Fibroblast of lung (primary cell): ENCODE results near the gene FLVCR1. TPM values are rescaled to one million over a fixed set of nuclear protein-coding genes. Genes with fewer than 3 reads are reported as not detected.
"Not testable (repeated sequence)": the region's sequence is repeated elsewhere in the genome, so short reads cannot be mapped to it uniquely, and the experiment has no call there.

ENCODE experiments used
- DNase-seq, 2 donors: peaks; one replicate each; pipeline versions ENCODE4 v3.0.0 to v3.0.0-alpha.2; 2010; ENCODE audit warnings: low read depth in 2 of 2
- H2AFZ ChIP-seq: 2 replicates; pipeline ENCODE4 v1.5.1; 2012; ENCODE audit warnings: low read length, control low read depth, inconsistent platforms
- H3K27ac ChIP-seq: 2 replicates; pipeline ENCODE4 v1.5.1; 2011; ENCODE audit warnings: low read length, control low read depth; ENCODE audit not compliant: insufficient read depth
- H3K27me3 ChIP-seq: 2 replicates; pipeline ENCODE4 v1.5.1; 2011; ENCODE audit warnings: mild to moderate bottlenecking, low read length; ENCODE audit not compliant: control insufficient read depth, insufficient read depth
- H3K36me3 ChIP-seq: 2 replicates; pipeline ENCODE4 v1.5.1; 2011; ENCODE audit warnings: low read length; ENCODE audit not compliant: control insufficient read depth, insufficient read depth
- H3K4me1 ChIP-seq: 2 replicates; pipeline ENCODE4 v1.5.1; 2011; ENCODE audit warnings: low read length; ENCODE audit not compliant: control insufficient read depth, insufficient read depth; ENCODE audit errors: extremely low read depth
- H3K4me2 ChIP-seq: 2 replicates; pipeline ENCODE4 v1.5.1; 2011; ENCODE audit warnings: low read length, control low read depth; ENCODE audit not compliant: insufficient read depth; ENCODE audit errors: extremely low read depth
- H3K4me3 ChIP-seq, 4 experiments: fragments of 200-600 bp in 1 of 4; sonication (generic) in 1 of 4; replicated peaks in 1 of 4; 2 replicates each; pipeline ENCODE4 v1.5.1; 2011 to 2016; ENCODE audit warnings: low read length in 4 of 4, low read depth in 3 of 4, mild to moderate bottlenecking in 3 of 4, control low read depth in 2 of 4, inconsistent platforms in 1 of 4, mixed read lengths in 1 of 4; ENCODE audit not compliant: insufficient read depth in 1 of 4; ENCODE audit errors: control extremely low read depth in 1 of 4
- H3K79me2 ChIP-seq: 2 replicates; pipeline ENCODE4 v1.5.1; 2012; ENCODE audit warnings: mild to moderate bottlenecking, low read length, inconsistent platforms; ENCODE audit not compliant: control insufficient read depth, insufficient read depth
- H3K9ac ChIP-seq: 2 replicates; pipeline ENCODE4 v1.5.1; 2011; ENCODE audit warnings: mild to moderate bottlenecking, low read length, control low read depth; ENCODE audit not compliant: insufficient read depth
- H3K9me3 ChIP-seq: 2 replicates; pipeline ENCODE4 v1.5.1; 2012; ENCODE audit warnings: low read depth, low read length; ENCODE audit not compliant: control insufficient read depth, insufficient read depth
- H4K20me1 ChIP-seq: 2 replicates; pipeline ENCODE4 v1.5.1; 2011; ENCODE audit warnings: low read length; ENCODE audit not compliant: control insufficient read depth, insufficient read depth; ENCODE audit errors: extremely low read depth
- CTCF ChIP-seq, 2 donors: IDR thresholded peaks in 1 of 2; conservative IDR thresholded peaks in 1 of 2; 1 replicate in 1 of 2; 2 replicates in 1 of 2; pipeline ENCODE4 v1.5.1; 2011 to 2012; ENCODE audit warnings: low read length in 2 of 2, control low read depth in 1 of 2, inconsistent platforms in 1 of 2, low read depth in 1 of 2, mild to moderate bottlenecking in 1 of 2
- EZH2 ChIP-seq: IDR thresholded peaks from 2 replicates; pipeline ENCODE4 v1.5.1; 2012; ENCODE audit warnings: low read length, control low read depth, mild to moderate bottlenecking; ENCODE audit errors: missing control alignments
- polyA plus RNA-seq, 2 donors: library from polyadenylated mRNA; depleted of rRNA in 1 of 2; stranded (reverse) in 1 of 2; unstranded in 1 of 2; fragments of >200 nt; gene quantifications; 2 replicates each; pipeline ENCODE4 v1.2.1, GENCODE V29; 2011 to 2012; ENCODE audit warnings: missing spikeins in 1 of 2
- total RNA-seq: library from RNA; depleted of rRNA; stranded (reverse); fragments of >200 nt; gene quantifications from 2 replicates; pipeline ENCODE4 v1.2.1, GENCODE V29; 2014

The FLVCR1 gene
- total and polyA plus RNA-seq, 2 donors (not counting 1 experiment from before 2014, with no cell fraction given) = 2.5 to 7.3 TPM

GRCh38 chr1:212827831-212828278 lies 30.2 kb upstream of the FLVCR1 start:
- H3K4me1 ChIP-seq = no peaks in the 10 kb centered on the region
- no peaks in the 10 kb centered on the region for H3K27me3 ChIP-seq
- no peak overlapping the region for H3K27ac ChIP-seq
- H2AFZ ChIP-seq = no peak overlapping the region
- no peaks in the 10 kb centered on the region for H3K36me3 ChIP-seq
- H3K4me3 ChIP-seq = no peak overlapping the region
- TF ChIP-seq EZH2 = no peak
- TF ChIP-seq CTCF (conservative IDR thresholded peaks at IDR 0.05 in 1 of 2, IDR thresholded peaks at IDR 0.05 in 1 of 2; ENCODE audit: low read depth in 1 of 2, low read length in 2 of 2) = no peak
- no peaks in the 10 kb centered on the region for H4K20me1 ChIP-seq
- DNase-seq = no peak
- H3K4me2 ChIP-seq = no peak overlapping the region
- H3K9ac ChIP-seq = no peak overlapping the region
- H3K9me3 ChIP-seq = no peaks in the 10 kb centered on the region
- H3K79me2 ChIP-seq = no peaks in the 10 kb centered on the region

- Histone ChIP-seq H3K27me3 (no peaks in the 10 kb centered on the region), H3K79me2 (no peaks in the 10 kb centered on the region), H3K4me1 (no peaks in the 10 kb centered on the region), H3K36me3 (no peaks in the 10 kb centered on the region), H3K27ac (no peak overlapping the region), H3K4me3 (no peak overlapping the region), H4K20me1 (no peaks in the 10 kb centered on the region), H2AFZ (no peak overlapping the region), H3K9me3 (no peaks in the 10 kb centered on the region), H3K4me2 (no peak overlapping the region), H3K9ac (no peak overlapping the region)
- DNase-seq = no peak
- TF ChIP-seq CTCF (conservative IDR thresholded peaks at IDR 0.05 in 1 of 2, IDR thresholded peaks at IDR 0.05 in 1 of 2; ENCODE audit: low read depth in 1 of 2, low read length in 2 of 2) = no peak
- TF ChIP-seq EZH2 = no peak
These were observed 29.7 kb upstream of the FLVCR1 start for GRCh38 chr1:212828395-212828794.

GRCh38 chr1:212833211-212834207 lies 24.6 kb upstream of the FLVCR1 start:
- not testable (repeated sequence) for H3K9me3 ChIP-seq, H3K79me2 ChIP-seq, H3K27ac ChIP-seq, DNase-seq, H3K9ac ChIP-seq, H3K27me3 ChIP-seq, H2AFZ ChIP-seq, H4K20me1 ChIP-seq, H3K4me2 ChIP-seq, H3K36me3 ChIP-seq, H3K4me1 ChIP-seq, H3K4me3 ChIP-seq
